Activated naive CD8-positive, alpha-beta T cell treated with anti-CD3 and anti-CD28 coated beads, Interleukin-2, amount 50 U/mL, for 16 hours (primary cell): ENCODE data around the gene PDIA6.
A peak's percentile ranks its signal among the peaks of the same experiment; 100 is the strongest.

Source experiments
- DNase-seq: peaks from one replicate; pipeline ENCODE4 v3.0.0-alpha.2; 2020; ENCODE audit warnings: low read depth, low spot score

The PDIA6 gene, protein sequence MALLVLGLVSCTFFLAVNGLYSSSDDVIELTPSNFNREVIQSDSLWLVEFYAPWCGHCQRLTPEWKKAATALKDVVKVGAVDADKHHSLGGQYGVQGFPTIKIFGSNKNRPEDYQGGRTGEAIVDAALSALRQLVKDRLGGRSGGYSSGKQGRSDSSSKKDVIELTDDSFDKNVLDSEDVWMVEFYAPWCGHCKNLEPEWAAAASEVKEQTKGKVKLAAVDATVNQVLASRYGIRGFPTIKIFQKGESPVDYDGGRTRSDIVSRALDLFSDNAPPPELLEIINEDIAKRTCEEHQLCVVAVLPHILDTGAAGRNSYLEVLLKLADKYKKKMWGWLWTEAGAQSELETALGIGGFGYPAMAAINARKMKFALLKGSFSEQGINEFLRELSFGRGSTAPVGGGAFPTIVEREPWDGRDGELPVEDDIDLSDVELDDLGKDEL

DNA sequence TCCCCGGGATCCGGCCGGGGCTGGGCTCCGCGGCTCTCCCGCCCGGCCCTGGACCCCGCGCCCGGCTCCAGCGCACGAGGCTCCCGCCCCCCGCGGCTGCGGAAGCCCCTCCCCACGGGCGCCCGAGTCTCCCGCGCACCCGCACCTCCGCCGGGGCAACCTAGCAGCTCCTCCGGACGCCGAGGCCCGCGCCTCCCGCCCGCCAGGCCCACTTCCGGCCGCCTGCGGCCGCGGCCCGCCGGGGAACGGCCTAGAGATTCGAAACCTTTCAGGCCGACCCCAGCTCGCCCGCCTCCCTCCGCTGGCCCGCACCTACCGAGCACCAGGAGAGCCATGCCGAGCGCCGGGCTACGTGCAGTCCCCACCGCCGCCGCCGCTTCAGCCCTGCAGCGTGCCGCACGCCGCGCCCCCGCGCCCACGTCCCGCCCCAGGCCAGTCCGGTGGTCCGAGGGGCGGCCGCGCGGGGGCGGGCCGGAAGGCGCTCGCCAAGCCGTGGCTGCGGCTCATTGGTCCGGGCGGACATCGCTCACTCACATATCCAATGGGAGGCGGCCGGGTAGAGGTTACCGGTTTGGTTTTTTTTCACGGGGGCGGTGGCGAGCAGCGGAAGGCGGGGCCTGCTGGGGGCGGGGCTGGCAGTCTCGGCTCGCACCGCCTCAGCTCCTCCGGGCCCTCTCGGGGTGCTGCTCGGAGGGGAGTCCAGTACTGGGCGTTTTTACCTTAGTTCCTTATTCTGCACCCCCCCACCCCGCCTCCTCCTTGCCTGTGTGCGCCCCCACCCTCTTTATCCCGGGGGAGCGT, at the start of gene PDIA6:
TSS of gene PDIA6 (minus strand) at position 424 of the 801 bp plus-strand sequence. CDS start at position 335, 89 bp downstream.
- peak; percentile 86 for DNase-seq

DNA sequence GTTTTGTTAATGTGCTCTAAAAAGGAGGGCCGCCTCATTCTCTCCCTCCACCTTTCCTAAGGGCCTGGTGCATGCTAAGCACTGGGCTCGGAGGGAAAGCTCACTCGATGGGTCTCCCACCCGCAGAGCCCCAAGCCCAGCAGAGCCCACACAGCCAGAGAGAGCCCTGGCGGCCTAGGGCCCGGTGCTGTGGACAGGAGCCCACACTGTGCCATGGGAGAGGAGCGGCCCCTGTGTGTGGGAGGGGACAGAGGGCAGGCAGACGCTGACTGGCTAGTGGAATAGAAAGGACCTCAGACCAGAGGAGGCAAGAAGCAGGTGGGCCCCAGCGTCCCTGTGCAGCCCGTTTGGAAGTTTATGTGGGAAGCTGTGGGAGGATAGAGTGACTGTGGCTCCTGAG, 49.7 kb upstream of the PDIA6 start:
- no peak for DNase-seq

DNA sequence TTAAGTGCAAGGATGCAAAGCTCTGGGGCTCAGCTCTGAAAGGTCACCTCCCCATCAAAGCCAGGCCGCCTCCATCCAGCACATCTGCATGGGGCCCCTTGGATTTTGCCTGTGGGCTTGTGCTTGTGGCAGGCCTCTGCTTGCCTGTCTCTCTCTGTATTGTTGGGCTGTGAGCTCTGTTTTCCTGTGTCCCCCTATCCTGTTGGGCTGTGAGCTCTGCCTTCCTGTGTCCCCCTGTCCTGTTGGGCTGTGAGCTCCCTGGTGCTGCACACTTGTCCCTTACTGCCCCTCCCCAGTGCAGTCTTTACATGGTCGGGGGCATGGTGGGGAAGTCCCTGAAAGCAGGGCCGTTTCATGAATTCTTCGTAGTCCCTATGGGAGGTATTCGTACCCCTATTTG, 49.2 kb upstream of the PDIA6 start:
- no peak for DNase-seq

DNA sequence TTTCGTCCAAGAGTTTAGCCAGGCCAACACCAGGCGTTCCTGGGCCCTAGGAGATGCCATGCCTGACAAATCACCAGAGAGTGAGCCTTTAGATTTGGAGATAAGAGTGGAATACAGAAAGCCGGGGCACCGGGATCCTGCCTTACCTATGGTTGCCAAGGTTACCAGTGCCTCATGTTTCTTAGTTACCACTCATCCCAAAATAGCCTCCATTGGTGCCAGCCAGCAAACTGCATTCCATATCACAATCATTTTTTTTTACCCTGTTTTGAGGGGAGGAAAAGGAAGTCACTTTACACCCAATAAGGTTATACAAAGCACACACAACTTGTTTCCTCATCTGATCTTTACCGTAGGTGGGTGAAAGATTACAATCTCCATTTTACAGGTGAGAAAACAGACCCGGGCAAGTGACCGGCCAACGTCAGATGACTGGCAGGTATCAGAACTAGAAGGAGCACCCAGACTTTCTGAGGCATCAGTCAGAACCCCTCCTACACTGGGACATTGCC, 48.3 kb upstream of the PDIA6 start:
- no peak for DNase-seq

DNA sequence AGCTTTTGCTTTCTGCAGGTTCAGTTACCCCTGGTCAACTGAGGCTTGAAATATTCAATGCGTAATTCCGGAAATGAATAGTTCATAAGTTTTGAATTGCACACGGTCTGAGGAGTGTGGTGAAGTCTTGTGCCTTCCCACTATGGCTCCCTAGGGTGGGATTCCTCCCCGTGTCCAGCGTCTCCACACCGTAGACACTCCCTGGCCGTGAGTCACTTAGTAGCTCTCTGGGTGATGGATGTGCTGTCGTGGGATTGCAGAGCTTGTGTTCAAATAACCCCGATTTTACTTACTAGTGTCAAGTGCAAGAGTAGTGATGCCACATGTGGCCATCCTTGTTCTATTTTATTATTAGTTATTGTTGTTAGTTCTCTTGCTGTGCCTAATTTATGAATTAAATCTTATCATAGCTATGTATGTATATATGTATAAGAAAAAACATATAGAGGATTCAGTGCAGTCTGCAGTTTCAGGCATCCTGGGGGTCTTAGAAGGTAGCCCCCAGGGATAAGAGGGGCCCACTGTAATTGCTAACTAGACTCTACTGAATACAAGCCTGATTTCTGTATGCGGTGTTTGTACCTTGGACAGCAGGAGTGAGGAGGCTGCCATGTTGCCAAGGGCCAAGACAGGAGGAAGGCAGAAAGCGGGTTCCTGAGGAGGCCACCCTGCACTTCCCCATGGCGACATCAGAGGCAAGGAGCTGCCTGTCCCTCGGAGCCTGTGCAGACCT, 47.7 kb upstream of the PDIA6 start:
- no peak for DNase-seq

DNA sequence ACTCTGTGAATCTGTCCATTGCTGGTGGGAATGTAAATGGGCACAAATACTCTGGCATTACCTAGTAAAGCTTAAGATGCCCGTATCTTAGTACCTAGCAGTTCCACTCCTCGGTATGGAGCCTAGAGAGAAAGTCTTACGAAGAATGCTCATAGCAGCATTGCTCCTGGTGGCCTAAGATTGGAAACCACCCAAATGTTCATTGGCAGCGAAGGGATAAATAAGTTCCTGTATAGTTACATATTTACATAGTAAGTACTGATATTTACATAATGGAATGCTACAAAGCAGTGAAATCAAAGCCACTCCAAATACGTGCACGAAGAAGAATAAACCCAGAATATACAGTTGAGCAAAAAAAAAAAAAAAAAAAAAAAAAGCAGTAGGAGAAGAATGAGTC, 46.7 kb upstream of the PDIA6 start:
- no peak for DNase-seq

DNA sequence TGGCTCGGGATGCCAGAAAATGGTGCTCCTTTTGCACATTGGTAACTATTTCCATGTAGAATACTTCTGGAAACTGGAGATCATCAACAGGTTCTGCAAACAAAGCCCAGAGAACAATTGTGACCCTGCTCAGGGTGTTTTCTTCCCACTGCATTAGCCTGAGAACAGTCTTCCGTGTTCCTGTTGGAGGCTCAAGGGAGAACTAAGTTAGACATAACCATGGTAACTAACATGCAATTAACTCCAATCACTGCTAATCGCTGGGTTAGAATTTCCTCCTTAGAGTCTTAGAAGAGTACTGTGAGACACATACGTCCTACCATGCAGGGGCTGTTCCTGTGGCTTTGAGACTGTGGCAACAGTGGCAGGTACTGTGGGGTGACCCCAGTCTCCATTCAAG, 36.0 kb upstream of the PDIA6 start:
- no peak for DNase-seq

DNA sequence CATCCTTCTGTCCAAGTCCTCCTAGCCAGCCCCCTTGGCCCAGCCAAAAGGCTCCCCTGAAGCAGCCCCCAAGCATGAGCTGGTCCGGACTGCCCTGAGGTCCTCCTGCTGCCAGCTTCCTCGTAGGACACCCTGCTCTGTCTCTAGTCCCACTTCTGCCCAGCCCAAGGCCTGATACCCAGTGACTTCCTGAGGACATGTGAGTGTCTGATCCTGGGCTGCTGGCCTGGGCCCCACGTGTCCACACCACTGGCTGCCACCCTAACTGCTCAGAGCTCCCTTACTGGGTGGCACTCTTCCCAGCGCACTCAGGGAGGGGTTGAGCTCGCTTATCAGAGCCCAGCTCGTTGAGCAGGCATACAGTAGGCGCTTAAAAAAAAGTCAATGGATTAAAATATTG, 34.4 kb upstream of the PDIA6 start:
- no peak for DNase-seq

DNA sequence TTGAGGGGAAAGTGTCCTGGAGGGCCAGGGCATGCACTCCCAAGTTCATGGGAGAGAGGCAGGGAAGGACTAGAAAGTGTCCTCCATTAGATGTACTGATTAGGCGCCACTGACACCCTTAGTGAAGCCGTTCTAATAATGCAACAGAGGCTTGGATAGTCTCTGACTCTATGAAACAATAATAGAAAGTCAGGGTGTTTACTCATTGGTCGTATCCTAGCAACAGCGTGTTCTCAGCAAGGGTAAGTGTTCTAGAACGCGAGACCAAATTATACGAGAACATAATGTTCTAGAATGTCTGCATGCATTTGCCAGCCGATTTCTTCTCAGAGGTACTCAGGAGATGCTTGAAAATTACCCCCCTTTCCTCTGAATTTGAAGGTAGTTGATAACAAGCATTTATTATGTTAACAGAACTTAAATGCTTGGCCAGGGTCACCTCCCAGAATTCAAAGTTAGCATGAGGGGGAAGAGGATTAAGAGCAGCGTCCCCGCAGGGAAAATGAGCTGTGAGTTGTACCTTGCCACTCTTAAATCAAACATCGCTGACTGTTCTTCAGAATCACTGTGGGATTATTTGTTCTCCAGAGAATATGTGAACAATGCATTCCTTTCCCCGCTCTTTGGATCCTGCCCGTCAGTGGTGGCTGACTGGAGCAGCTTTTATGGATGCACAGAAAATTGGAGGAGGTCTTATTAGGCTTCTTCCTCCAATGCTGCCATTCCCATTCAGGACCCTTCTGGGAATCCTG, 33.7 kb upstream of the PDIA6 start:
- DNase-seq: no peak

DNA sequence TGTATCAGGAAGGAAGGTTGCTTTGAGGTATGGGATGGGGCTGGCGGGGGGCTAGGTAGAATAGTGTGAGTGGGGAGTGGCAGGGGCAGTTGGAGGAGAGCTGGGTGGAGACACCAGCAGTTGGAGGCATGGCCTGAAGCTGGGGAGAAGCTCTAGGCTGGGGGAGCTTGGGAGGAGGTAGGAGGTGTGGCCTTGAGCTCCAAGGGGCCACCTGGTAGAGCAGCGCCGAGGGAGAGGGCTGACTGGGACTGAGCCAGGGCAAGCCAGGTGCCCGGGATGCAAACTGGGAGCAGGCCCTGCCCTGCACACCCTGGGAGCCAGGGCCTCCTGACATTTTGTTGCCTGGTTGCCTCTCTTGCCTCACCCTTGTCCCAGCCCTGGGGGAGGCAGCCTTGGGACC, 33.1 kb upstream of the PDIA6 start:
- DNase-seq: no peak

DNA sequence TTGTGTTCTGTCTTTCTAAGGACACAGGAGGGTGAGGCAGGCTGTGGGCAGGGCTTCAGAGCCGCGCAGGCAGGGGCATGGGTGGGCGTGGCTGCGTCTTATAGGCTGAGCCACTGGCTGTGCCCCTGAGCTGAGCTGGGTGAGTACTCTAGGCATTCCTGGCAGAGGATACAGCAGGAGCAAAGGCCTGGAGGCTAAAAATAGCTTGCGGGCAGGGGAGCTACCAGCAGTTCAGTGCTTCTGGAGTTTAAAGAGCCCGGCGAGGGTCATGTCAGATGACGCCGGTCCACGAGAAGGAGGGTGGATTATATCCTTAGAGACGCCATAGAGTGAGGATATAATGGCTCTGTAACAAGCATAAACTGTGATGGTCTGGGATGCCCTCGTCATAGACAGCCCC, 31.5 kb upstream of the PDIA6 start:
- DNase-seq: no peak

DNA sequence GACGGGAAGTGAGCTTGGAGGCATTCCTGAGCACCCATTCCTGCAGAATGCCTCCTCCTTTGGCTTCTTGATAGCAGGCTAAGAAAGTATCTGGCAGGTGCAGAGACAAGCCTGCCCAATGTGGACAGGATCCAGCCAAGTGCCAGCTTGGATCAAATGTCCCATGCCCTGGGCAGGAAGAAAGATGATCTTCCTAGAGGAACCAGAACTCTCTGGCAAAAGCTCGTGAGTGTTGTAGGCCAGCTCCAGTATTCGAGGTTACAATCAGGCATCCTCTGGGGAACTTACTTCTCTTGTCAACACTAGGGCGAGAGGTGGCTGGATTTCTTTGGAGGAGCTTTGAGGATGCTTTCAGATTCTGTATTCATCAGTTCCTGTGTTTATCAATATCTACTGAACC, 29.9 kb upstream of the PDIA6 start:
- no peak for DNase-seq

DNA sequence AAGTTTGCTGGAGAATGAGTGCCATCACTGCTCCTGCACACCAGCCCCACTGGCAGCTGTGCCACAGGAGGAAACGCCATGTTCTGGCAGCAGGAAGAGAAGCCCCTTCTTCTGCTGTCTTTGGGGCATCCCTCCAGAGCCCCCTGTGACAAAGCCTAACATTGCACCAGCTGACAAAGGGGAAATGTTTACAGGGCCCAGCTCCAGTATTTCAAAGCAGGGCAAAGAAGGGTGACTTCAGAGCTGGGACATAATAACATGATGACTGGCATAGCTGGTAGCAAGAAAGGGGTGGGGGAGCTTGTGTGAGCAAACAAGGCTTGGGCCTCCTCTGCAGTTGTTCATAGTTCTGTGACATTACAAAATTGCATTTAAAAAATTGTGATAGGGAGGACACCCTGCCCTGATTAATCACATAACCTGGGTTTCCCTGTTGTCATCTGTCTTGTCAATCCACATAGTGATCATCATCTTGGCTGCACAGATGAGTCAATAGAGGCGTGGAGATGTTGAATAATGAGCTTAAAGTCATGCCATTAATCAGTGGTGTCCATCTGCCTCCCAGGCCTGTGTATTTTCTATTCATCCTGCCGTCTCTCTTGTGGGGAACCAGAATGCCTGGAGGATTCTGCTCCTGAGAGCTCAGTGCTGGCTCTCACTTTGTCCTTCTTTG, 29.1 kb upstream of the PDIA6 start:
- no peak for DNase-seq

DNA sequence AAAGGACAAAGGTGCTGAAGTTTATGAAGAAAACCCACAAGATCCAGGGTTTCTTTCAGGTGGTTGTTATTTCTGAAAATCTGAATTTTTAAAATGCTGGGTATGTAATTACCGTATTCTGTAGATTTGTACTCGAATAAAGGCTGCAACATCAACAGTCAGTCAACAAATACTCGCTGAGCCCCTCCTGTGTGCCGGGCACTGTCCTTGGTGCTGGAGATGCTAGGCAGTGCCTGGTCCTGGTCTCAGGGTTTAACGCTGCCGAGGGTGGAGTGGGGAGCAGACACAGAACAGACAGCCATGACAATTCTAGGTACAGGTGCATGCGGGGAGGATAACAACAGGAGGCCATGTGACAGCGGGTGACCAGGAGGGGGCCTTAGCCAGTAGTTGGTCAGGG, 27.2 kb upstream of the PDIA6 start:
- no peak for DNase-seq

DNA sequence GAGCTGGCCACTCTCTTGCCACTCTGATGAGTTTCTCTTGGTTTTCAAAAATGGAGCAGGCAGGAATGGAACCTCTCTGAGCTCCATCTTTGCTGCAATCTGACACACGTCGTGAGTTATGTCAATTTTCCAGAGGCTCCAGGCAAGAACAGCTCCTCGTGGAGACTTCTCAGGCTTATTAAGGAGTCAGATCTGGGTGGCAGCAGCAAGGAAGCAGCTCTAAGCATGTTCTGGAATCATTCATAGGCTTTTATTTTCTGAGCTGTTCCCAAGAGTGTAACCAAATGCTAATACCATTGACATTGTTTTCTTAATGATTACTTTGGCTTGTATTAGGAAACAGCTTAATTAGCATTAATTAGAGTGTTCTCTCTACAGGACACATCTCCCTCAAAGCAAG, 26.1 kb upstream of the PDIA6 start:
- no peak for DNase-seq

DNA sequence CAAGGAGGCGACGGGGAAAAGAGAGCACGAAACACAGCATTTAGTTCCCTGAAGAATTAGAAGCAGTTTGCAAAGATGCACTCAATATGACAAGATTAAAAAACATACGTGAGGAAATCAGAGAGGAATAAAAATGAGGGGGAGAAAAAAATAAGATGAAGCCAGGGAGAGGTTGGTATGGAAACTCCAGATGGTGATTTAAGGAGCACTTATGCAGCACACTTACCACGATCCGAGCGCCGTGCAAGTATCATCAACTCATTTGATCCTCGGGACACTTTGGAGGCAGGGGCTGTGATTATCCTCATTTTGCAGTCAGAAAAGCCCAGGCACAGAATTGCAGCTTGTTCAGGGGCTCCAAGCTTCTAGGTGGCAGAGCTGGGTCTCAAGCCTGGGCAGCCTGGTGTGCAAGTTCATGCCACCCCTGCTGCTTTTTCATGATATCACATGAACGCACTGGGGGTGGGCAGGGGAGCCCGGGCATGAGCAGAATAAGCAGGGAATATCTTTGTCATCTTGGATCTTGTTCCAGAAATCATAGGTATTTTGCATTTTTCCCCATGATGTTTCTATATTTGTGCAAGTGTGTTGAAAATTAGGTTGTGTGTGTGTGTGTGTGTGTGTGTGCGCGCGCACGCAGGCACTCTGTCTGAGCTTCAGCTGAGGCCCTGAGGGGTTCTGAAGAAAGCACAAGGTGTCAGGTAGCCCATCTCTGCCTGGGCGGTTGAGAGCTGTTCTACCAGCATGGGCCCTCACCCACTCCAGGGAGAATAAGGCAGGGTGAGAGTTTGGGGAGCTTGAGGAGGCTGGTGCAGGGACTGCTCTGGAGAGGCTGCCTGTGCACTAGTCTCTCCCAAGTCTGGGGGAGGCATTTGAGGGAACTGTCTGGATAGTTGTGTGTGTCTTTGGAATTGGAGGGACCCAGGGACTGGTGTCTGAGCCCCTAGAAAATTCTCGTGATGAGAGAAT, 25.0 kb upstream of the PDIA6 start:
- no peak for DNase-seq

DNA sequence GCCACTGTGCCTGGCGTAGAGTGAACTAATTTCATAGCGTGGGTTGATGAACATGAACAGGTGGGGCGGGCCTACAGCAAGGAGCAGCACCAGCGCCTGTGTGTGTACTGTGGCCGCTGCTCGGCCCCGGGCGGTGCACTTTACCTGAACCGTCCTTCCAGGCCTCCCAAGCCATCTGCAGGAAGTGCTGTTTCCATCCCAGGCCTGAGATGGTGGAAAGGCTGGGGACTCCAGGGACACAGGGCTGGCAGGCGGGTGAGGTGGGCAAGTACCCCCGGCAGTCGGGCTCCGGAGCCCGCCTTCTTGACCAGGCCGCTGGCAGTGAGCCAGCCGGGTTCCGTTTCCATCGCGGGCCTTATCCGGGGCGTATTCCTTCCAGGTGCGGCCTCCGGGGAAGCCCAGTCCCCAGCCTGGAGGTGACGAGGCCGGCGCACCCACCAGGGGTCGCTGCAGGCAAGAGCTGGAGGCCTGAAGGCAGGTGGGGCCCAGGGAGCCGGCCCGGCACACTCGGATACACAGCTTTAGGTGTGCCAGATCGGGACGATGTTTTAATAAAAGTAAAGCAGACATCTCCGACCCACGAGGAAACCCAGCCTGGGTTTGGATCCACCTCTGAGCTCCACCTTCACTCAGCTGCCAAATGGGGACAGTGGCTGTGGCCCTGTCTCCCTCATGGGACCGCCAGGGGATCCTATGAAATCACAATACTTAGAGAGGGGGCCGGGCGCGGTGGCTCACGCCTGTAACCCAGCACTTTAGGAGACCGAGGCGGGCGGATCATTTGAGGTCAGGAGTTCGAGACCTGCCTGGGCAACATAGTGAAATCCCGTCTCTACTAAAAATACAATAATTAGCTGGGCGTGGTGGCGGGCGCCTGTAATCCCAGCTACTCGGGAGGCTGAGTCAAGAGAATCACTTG, 22.7 kb upstream of the PDIA6 start:
- DNase-seq: peak; percentile 42

DNA sequence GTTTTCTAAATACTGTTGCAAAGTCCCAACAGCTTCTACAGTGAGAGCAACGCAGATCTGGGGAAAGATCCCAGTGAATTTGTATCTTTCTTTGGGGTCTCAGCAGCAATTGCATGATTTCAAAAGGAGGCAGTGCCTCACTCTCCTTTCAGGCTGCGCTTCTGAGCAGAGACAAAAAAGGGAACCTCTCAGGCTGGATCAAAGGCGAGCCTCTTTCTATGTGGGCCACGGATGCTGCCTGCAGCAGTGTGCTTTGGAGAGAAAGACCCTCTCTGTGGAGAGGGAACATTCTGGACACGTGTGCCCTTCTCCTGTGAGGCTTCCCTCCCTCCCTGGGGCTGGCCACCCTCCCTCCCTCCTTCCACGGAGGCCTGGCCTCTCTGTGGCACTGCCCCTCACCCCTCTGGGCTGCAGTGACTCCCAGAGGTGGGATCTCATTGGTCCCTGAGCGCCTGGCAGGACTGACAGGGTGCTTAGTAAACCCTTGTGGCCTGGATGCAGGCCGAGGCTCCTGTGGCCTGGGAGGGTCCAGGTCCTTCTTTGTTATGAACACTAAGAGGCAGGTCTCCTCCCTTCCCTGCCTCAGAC, 21.6 kb upstream of the PDIA6 start:
- DNase-seq: no peak
